ENCODE results near the gene WDR1.
"Not testable (repeated sequence)": the region's sequence is repeated elsewhere in the genome, so short reads cannot be mapped to it uniquely, and the experiment has no call there.

Gene WDR1

DNA sequence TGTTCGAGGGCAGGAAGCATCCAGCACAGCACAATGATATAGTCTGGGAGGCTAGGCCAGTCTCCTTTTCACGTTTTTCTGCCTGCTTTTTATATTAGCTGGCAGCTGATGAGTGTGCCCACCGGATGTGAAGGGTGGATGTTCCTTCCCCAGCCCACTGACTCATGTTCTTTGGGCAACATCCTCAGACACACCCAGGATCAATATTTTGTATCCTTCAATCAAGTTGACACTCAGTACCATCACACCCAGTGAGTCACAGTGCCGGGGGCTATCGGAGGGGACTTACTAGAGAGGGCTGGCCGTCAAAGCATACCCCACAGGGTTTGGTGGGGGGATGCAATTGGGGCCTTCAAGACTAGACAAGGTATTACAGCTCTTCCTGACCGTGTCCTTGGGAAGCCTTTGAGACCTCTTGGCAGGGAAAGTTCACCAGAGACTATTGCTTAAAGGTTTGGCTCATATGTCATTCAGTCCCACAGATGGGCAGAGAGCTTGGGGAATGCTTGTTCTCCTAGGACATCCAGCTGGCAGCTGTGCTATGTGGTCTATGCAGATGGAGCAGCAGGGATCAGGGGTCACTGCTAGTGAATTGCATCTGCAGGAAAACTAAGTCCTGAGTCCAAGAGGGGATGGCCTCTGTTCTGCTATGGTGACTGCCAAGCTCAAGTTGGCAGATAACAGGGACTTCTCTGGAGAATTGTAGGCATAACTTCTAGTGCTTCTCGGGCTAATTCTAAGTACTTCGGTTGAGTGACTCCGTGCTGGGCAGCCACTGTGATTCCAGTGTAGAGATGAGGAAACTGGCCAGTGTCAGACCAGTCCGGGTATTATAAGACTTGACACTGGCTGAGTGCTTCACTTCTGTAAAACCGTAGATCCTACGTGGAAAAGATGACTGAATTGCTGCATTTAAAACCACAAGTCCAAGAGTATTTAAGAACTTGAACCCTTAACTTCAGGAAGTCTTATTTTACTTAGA, 12.9 kb upstream of the WDR1 start:
- Histone ChIP-seq H3K27ac (ENCODE audit: low read length) (no peak overlapping the region), H3K36me3 (ENCODE audit: insufficient read depth, low read depth, low read length) (no peaks in the 10 kb centered on the region), H3K4me1 (ENCODE audit: insufficient read depth, low read length) (no peaks in the 10 kb centered on the region), H3K9me3 (ENCODE audit: insufficient read depth, low read depth, low read length) (peaks cover 6% of the 10 kb centered on the region; the same call in 1 of the 2 replicates), H3K27me3 (ENCODE audit: insufficient read depth, low read length) (no peaks in the 10 kb centered on the region; the same call in 1 of the 2 replicates), H3K9ac (ENCODE audit: low read depth, low read length) (no peak overlapping the region), H3K4me3 (ENCODE audit: low read length) (no peak overlapping the region)

DNA sequence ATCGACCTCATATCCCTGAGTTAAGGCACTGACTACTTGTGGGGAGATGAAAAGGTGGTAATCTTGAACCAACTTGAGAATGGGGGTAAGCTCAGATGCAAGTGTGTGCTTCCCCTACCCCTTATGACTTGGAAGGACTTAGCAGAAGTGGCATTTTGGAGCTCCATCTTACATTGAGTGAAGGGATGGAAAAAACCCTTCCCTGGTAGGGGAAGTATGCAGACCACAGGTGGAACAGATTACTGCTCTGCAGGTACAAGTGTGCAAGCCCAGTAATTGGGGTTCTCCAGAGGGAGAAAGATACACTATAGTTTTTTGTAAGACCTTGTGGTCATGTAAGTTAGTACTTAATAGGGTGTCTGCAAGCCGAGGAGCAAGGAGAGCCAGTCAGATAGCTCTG, 12.2 kb upstream of the WDR1 start:
- no peaks in the 10 kb centered on the region; the same call in 1 of the 2 replicates for H3K27me3 ChIP-seq (ENCODE audit: insufficient read depth, low read length)
- no peak overlapping the region for H3K9ac ChIP-seq (ENCODE audit: low read depth, low read length)
- H3K27ac ChIP-seq (ENCODE audit: low read length), result no peak overlapping the region
- H3K9me3 ChIP-seq (ENCODE audit: insufficient read depth, low read depth, low read length), result peaks cover 4% of the 10 kb centered on the region; the same call in 1 of the 2 replicates
- no peaks in the 10 kb centered on the region; the same call in 1 of the 2 replicates for H3K4me1 ChIP-seq (ENCODE audit: insufficient read depth, low read length)
- H3K36me3 ChIP-seq (ENCODE audit: insufficient read depth, low read depth, low read length), result no peaks in the 10 kb centered on the region
- no peak overlapping the region for H3K4me3 ChIP-seq (ENCODE audit: low read length)

- H3K36me3 ChIP-seq (ENCODE audit: insufficient read depth, low read depth, low read length), result not testable (repeated sequence)
Measured at GRCh38 chr4:10127531-10127930, 10.9 kb upstream of the WDR1 start.

GRCh38 chr4:10124167-10124930, 7.8 kb upstream of the WDR1 start:
- H3K9ac ChIP-seq (ENCODE audit: low read depth, low read length), result no peak overlapping the region
- H3K4me3 ChIP-seq (ENCODE audit: low read length), result no peak overlapping the region
- H3K4me1 ChIP-seq (ENCODE audit: insufficient read depth, low read length), result no peaks in the 10 kb centered on the region; the same call in 1 of the 2 replicates
- no peaks in the 10 kb centered on the region; the same call in 1 of the 2 replicates for H3K27me3 ChIP-seq (ENCODE audit: insufficient read depth, low read length)
- H3K27ac ChIP-seq (ENCODE audit: low read length), result no peak overlapping the region
- H3K9me3 ChIP-seq (ENCODE audit: insufficient read depth, low read depth, low read length), result no peaks in the 10 kb centered on the region
- H3K36me3 ChIP-seq (ENCODE audit: insufficient read depth, low read depth, low read length), result no peaks in the 10 kb centered on the region

More at GRCh38 chr4:10127531-10127930, 10.9 kb upstream of the WDR1 start:
- H3K9me3 ChIP-seq (ENCODE audit: insufficient read depth, low read depth, low read length); H3K4me3 ChIP-seq (ENCODE audit: low read length); H3K4me1 ChIP-seq (ENCODE audit: insufficient read depth, low read length); H3K27me3 ChIP-seq (ENCODE audit: insufficient read depth, low read length); H3K9ac ChIP-seq (ENCODE audit: low read depth, low read length); H3K27ac ChIP-seq (ENCODE audit: low read length): not testable (repeated sequence)

GRCh38 chr4:10123227-10124101, 6.9 kb upstream of the WDR1 start:
- Histone ChIP-seq H3K27me3 (ENCODE audit: insufficient read depth, low read length) (no peaks in the 10 kb centered on the region; the same call in 1 of the 2 replicates), H3K4me3 (ENCODE audit: low read length) (no peak overlapping the region), H3K27ac (ENCODE audit: low read length) (no peak overlapping the region), H3K36me3 (ENCODE audit: insufficient read depth, low read depth, low read length) (no peaks in the 10 kb centered on the region), H3K9me3 (ENCODE audit: insufficient read depth, low read depth, low read length) (no peaks in the 10 kb centered on the region), H3K9ac (ENCODE audit: low read depth, low read length) (no peak overlapping the region), H3K4me1 (ENCODE audit: insufficient read depth, low read length) (peaks cover under 1% of the 10 kb centered on the region; the same call in 1 of the 2 replicates)

DNA sequence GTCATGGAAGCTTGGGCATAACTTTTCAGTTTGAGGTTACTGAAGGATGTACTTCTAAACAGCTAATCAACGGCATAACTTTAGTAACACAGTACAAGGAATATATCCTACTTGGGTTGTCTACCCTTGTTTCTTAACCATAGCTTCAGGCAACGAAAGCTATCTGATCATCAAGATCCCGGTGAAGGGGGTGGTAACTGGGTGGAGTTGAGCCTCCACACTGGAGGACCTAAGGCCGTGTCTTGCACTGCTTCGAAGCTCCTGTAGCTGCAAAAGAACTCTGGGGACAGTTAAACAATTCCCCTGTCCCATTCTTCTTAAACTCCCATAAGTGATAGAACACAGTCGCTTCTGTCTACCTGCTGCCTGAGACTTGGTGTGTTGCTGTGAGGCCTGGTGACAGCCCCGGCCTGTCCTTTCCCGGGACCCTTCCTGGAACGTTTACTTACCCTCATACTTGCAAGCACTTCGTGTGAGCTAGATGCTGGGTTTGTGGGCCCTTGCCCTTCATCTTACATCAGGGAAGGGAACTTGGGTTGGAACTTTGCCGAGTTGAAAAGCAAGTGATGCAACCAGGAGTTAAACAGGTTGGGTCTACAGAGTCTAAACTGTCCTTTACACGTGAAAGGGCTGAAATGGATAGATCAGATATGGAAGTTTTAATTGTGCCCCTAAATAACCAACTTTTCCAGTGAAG, 5.8 kb upstream of the WDR1 start:
- Histone ChIP-seq H3K36me3 (ENCODE audit: insufficient read depth, low read depth, low read length) (no peaks in the 10 kb centered on the region), H3K27ac (ENCODE audit: low read length) (no peak overlapping the region), H3K9ac (ENCODE audit: low read depth, low read length) (no peak overlapping the region), H3K9me3 (ENCODE audit: insufficient read depth, low read depth, low read length) (no peaks in the 10 kb centered on the region), H3K27me3 (ENCODE audit: insufficient read depth, low read length) (no peaks in the 10 kb centered on the region; the same call in 1 of the 2 replicates), H3K4me3 (ENCODE audit: low read length) (no peak overlapping the region), H3K4me1 (ENCODE audit: insufficient read depth, low read length) (peaks cover 11% of the 10 kb centered on the region; the same call in 1 of the 2 replicates)

- H3K36me3 ChIP-seq (ENCODE audit: insufficient read depth, low read depth, low read length), result no peaks in the 10 kb centered on the region
- no peak overlapping the region for H3K4me3 ChIP-seq (ENCODE audit: low read length)
- peaks cover 12% of the 10 kb centered on the region; the same call in 1 of the 2 replicates for H3K4me1 ChIP-seq (ENCODE audit: insufficient read depth, low read length)
- H3K27ac ChIP-seq (ENCODE audit: low read length), result no peak overlapping the region
- H3K27me3 ChIP-seq (ENCODE audit: insufficient read depth, low read length), result no peaks in the 10 kb centered on the region; the same call in 1 of the 2 replicates
- H3K9me3 ChIP-seq (ENCODE audit: insufficient read depth, low read depth, low read length), result no peaks in the 10 kb centered on the region
- H3K9ac ChIP-seq (ENCODE audit: low read depth, low read length), result no peak overlapping the region
Measured at GRCh38 chr4:10121568-10122208, 5.1 kb upstream of the WDR1 start.

- H3K27me3 ChIP-seq (ENCODE audit: insufficient read depth, low read length), result no peaks in the 10 kb centered on the region; the same call in 1 of the 2 replicates
- no peak overlapping the region for H3K4me3 ChIP-seq (ENCODE audit: low read length)
- H3K9ac ChIP-seq (ENCODE audit: low read depth, low read length), result no peak overlapping the region
- peaks cover 12% of the 10 kb centered on the region; the same call in 1 of the 2 replicates for H3K4me1 ChIP-seq (ENCODE audit: insufficient read depth, low read length)
- H3K36me3 ChIP-seq (ENCODE audit: insufficient read depth, low read depth, low read length), result no peaks in the 10 kb centered on the region
- no peaks in the 10 kb centered on the region for H3K9me3 ChIP-seq (ENCODE audit: insufficient read depth, low read depth, low read length)
- H3K27ac ChIP-seq (ENCODE audit: low read length), result no peak overlapping the region
Measured at GRCh38 chr4:10120943-10121567, 4.5 kb upstream of the WDR1 start.

DNA sequence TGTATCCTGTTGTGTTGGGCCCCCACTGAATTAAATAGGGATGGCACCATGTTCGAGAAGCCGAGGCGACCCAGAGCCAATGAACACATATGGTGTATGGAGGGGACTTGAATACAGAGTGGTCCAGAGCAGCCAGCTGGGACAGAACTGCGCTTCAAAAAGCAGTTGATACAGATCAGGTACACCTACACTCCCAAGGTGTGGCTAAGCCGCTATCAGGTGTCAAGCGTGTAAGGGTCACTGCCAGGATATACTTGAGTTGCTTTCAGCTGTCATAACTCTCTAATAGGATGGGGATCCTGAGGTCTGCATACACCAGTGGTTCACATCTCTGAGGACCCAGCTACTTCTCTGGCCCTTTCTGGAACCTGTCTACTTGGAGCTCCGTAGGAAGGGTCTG, 3.2 kb upstream of the WDR1 start:
- H3K4me1 ChIP-seq (ENCODE audit: insufficient read depth, low read length), result peaks cover 17% of the 10 kb centered on the region
- H3K27me3 ChIP-seq (ENCODE audit: insufficient read depth, low read length), result no peaks in the 10 kb centered on the region; the same call in 1 of the 2 replicates
- no peak overlapping the region for H3K27ac ChIP-seq (ENCODE audit: low read length)
- H3K9me3 ChIP-seq (ENCODE audit: insufficient read depth, low read depth, low read length), result no peaks in the 10 kb centered on the region
- no peak overlapping the region for H3K4me3 ChIP-seq (ENCODE audit: low read length)
- no peak overlapping the region for H3K9ac ChIP-seq (ENCODE audit: low read depth, low read length)
- peaks cover 10% of the 10 kb centered on the region for H3K36me3 ChIP-seq (ENCODE audit: insufficient read depth, low read depth, low read length)

GRCh38 chr4:10119278-10119677, 2.7 kb upstream of the WDR1 start:
- no peak overlapping the region for H3K9ac ChIP-seq (ENCODE audit: low read depth, low read length)

More at GRCh38 chr4:10119278-10119677, 2.7 kb upstream of the WDR1 start:
- Histone ChIP-seq H3K9me3 (ENCODE audit: insufficient read depth, low read depth, low read length) (no peaks in the 10 kb centered on the region), H3K27ac (ENCODE audit: low read length) (no peak overlapping the region), H3K36me3 (ENCODE audit: insufficient read depth, low read depth, low read length) (peaks cover 15% of the 10 kb centered on the region), H3K27me3 (ENCODE audit: insufficient read depth, low read length) (no peaks in the 10 kb centered on the region), H3K4me3 (ENCODE audit: low read length) (no peak overlapping the region), H3K4me1 (ENCODE audit: insufficient read depth, low read length) (peaks cover 18% of the 10 kb centered on the region)

Measured in iPS-20b (cell line).